ENCODE measurements around the gene KIAA1217.

The KIAA1217 gene

GRCh38 chr10:24241536-24242040 lies 32.6 kb downstream of the KIAA1217 start:
- Histone ChIP-seq H3K4me2 (ENCODE audit: insufficient read depth, low read length) (no peak overlapping the region), H2AFZ (ENCODE audit: low read depth, low read length) (no peak overlapping the region), H3K4me1 (ENCODE audit: insufficient read depth, low read length) (no peaks in the 10 kb centered on the region), H3K27me3 (ENCODE audit: insufficient read depth, low read length, poor library complexity) (no peaks in the 10 kb centered on the region), H3K36me3 (ENCODE audit: insufficient read depth, low read length) (no peaks in the 10 kb centered on the region), H3K4me3 (ENCODE audit: low read depth in 1 of 2, low read length in 2 of 2) (no peak overlapping the region), H3K9ac (ENCODE audit: low read depth, low read length) (no peak overlapping the region), H3K9me3 (ENCODE audit: insufficient read depth, low read length, severe bottlenecking) (no peaks in the 10 kb centered on the region), H4K20me1 (ENCODE audit: insufficient read depth, low read length) (no peaks in the 10 kb centered on the region), H3K27ac (ENCODE audit: low read length) (no peak overlapping the region), H3K79me2 (ENCODE audit: insufficient read depth, low read length) (no peaks in the 10 kb centered on the region)
- DNase-seq (no peak), ATAC-seq (ENCODE audit: insufficient read depth, low read depth) (no peak)
- TF ChIP-seq CTCF (IDR thresholded peaks at IDR 0.05; ENCODE audit: borderline replicate concordance, extremely low read depth, low read length, poor library complexity, severe bottlenecking) (no peak), EZH2 (IDR thresholded peaks at IDR 0.05; ENCODE audit: borderline replicate concordance, low read depth, low read length, severe bottlenecking) (no peak)

GRCh38 chr10:24242562-24242961 lies 33.6 kb downstream of the KIAA1217 start:
- Histone ChIP-seq H3K4me1 (ENCODE audit: insufficient read depth, low read length) (no peaks in the 10 kb centered on the region), H3K27me3 (ENCODE audit: insufficient read depth, low read length, poor library complexity) (no peaks in the 10 kb centered on the region), H3K9me3 (ENCODE audit: insufficient read depth, low read length, severe bottlenecking) (no peaks in the 10 kb centered on the region), H3K9ac (ENCODE audit: low read depth, low read length) (no peak overlapping the region), H3K27ac (ENCODE audit: low read length) (no peak overlapping the region), H4K20me1 (ENCODE audit: insufficient read depth, low read length) (no peaks in the 10 kb centered on the region), H3K36me3 (ENCODE audit: insufficient read depth, low read length) (no peaks in the 10 kb centered on the region), H2AFZ (ENCODE audit: low read depth, low read length) (no peak overlapping the region), H3K4me3 (ENCODE audit: low read depth in 1 of 2, low read length in 2 of 2) (no peak overlapping the region), H3K79me2 (ENCODE audit: insufficient read depth, low read length) (no peaks in the 10 kb centered on the region), H3K4me2 (ENCODE audit: insufficient read depth, low read length) (no peak overlapping the region)
- ATAC-seq (ENCODE audit: insufficient read depth, low read depth), result no peak
- no peak for DNase-seq
- TF ChIP-seq EZH2 (IDR thresholded peaks at IDR 0.05; ENCODE audit: borderline replicate concordance, low read depth, low read length, severe bottlenecking) (no peak), CTCF (IDR thresholded peaks at IDR 0.05; ENCODE audit: borderline replicate concordance, extremely low read depth, low read length, poor library complexity, severe bottlenecking) (no peak)

- H3K9me3 ChIP-seq (ENCODE audit: insufficient read depth, low read length, severe bottlenecking), result no peaks in the 10 kb centered on the region
- no peak overlapping the region for H3K27ac ChIP-seq (ENCODE audit: low read length)
- H3K79me2 ChIP-seq (ENCODE audit: insufficient read depth, low read length), result no peaks in the 10 kb centered on the region
- H3K36me3 ChIP-seq (ENCODE audit: insufficient read depth, low read length), result no peaks in the 10 kb centered on the region
- TF ChIP-seq EZH2 (IDR thresholded peaks at IDR 0.05; ENCODE audit: borderline replicate concordance, low read depth, low read length, severe bottlenecking) (no peak), CTCF (IDR thresholded peaks at IDR 0.05; ENCODE audit: borderline replicate concordance, extremely low read depth, low read length, poor library complexity, severe bottlenecking) (no peak)
- H3K4me2 ChIP-seq (ENCODE audit: insufficient read depth, low read length), result no peak overlapping the region
- ATAC-seq (ENCODE audit: insufficient read depth, low read depth), result no peak
- H3K27me3 ChIP-seq (ENCODE audit: insufficient read depth, low read length, poor library complexity), result no peaks in the 10 kb centered on the region
- DNase-seq, result no peak
- no peaks in the 10 kb centered on the region for H4K20me1 ChIP-seq (ENCODE audit: insufficient read depth, low read length)
- H3K4me3 ChIP-seq (ENCODE audit: low read depth in 1 of 2, low read length in 2 of 2), result no peak overlapping the region
- no peaks in the 10 kb centered on the region for H3K4me1 ChIP-seq (ENCODE audit: insufficient read depth, low read length)
- H3K9ac ChIP-seq (ENCODE audit: low read depth, low read length), result no peak overlapping the region
- H2AFZ ChIP-seq (ENCODE audit: low read depth, low read length), result no peak overlapping the region
These were observed 37.4 kb downstream of the KIAA1217 start for GRCh38 chr10:24246365-24246764.

GRCh38 chr10:24247841-24248240 lies 38.9 kb downstream of the KIAA1217 start:
- Histone ChIP-seq H3K79me2 (ENCODE audit: insufficient read depth, low read length) (no peaks in the 10 kb centered on the region), H3K27me3 (ENCODE audit: insufficient read depth, low read length, poor library complexity) (no peaks in the 10 kb centered on the region), H3K4me3 (ENCODE audit: low read depth in 1 of 2, low read length in 2 of 2) (no peak overlapping the region), H3K9ac (ENCODE audit: low read depth, low read length) (no peak overlapping the region), H3K4me1 (ENCODE audit: insufficient read depth, low read length) (no peaks in the 10 kb centered on the region), H2AFZ (ENCODE audit: low read depth, low read length) (no peak overlapping the region), H3K4me2 (ENCODE audit: insufficient read depth, low read length) (no peak overlapping the region), H4K20me1 (ENCODE audit: insufficient read depth, low read length) (no peaks in the 10 kb centered on the region), H3K27ac (ENCODE audit: low read length) (no peak overlapping the region), H3K9me3 (ENCODE audit: insufficient read depth, low read length, severe bottlenecking) (no peaks in the 10 kb centered on the region), H3K36me3 (ENCODE audit: insufficient read depth, low read length) (no peaks in the 10 kb centered on the region)
- DNase-seq (no peak), ATAC-seq (ENCODE audit: insufficient read depth, low read depth) (no peak)
- TF ChIP-seq CTCF (IDR thresholded peaks at IDR 0.05; ENCODE audit: borderline replicate concordance, extremely low read depth, low read length, poor library complexity, severe bottlenecking) (no peak), EZH2 (IDR thresholded peaks at IDR 0.05; ENCODE audit: borderline replicate concordance, low read depth, low read length, severe bottlenecking) (no peak)
